Suppressor macrophage treated with lipopolysaccharide for 1 hour (primary cell): ENCODE results near the gene CCL24.
"Not testable (repeated sequence)": the region's sequence is repeated elsewhere in the genome, so short reads cannot be mapped to it uniquely, and the experiment has no call there.

Experiments
- DNase-seq, 3 donors: peaks; one replicate each; pipeline ENCODE4 v3.0.0-alpha.2; 2020 to 2022

Gene CCL24, protein sequence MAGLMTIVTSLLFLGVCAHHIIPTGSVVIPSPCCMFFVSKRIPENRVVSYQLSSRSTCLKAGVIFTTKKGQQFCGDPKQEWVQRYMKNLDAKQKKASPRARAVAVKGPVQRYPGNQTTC

DNA sequence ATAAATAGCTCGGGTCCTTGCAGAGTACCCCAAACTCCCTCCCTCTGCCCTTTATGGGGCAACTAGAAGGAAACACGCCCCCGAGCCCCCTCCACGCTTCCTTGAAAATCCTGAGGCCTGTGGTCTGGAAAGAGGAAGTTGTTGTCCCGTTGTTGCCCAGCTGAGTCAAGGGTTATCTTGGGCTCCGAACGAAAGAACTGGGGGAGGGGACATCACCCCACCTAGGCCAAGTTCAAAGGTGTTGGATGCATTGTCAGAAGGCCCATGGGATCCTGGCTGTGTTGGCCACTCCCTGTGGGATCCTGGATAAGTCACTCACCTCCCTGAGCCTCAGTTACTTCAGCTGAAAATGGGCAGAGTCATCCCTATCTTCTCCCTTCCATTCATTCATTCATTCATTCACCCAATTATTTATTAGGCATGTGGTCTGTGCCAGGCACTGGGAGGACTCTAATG, at the start of gene CCL24:
CCL24 (minus strand) TSS at position 26 of the 456 bp plus-strand sequence. CDS start 91 bp downstream, outside the sequence.
- DNase-seq = peak; percentile 78 to 79 (median 79)

- DNase-seq = peak; percentile 86 to 98 (median 96)
Observed at GRCh38 chr7:75861636-75862035, 48.0 kb upstream of the CCL24 start.

- peak in 1 of 3 donors; percentile 31 for DNase-seq
Observed at GRCh38 chr7:75858410-75858809, 44.8 kb upstream of the CCL24 start.

GRCh38 chr7:75856536-75856935, 42.9 kb upstream of the CCL24 start:
- DNase-seq = peak; percentile 85 to 97 (median 90)

DNA sequence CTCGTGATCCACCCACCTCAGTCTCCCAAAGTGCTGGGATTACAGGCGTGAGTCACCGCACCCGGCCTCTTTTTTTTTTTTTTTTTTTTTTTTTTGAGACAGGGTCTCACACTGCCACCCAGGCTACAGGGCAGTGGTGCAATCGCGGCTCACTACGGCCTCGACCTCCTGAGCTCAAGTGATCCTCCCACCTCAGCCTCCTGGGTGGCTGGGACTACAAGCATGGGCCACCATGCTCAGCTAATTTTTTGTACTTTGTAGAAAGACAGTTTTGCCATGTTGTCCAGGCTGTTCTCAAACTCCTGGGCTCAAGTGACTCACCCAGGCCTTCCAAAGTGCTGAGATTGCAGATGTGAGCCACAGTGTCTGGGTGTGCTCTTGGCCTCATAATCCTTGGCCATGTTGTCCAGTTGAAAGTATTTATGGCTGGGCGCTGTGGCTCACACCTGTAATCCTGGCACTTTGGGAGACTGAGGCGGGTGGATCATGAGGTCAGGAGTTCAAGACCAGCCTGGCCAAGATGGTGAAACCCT, 41.3 kb upstream of the CCL24 start:
- peak; percentile 46 to 61 (median 59) for DNase-seq

DNA sequence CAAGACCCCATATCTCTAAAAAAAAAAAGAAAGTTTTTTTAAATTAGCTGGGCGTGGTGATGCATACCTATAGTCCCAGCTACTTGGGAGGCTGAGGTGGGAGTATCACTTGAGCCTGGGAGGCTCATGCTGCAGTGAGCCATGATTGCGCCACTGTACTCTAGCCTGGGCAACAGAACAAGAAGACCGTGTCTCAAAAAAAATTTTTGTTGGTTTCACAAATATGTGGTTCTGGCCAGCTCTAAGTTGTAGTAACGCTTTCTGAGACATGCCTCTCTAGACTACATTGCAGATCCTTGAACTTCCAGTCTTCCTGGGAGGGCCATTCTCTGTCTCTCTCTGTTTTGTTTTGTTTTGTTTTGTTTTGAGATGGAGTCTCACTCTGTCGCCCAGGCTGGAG, 40.6 kb upstream of the CCL24 start:
- DNase-seq = peak; percentile 50 to 64 (median 54)

- peak; percentile 51 to 61 (median 59) for DNase-seq
Observed at GRCh38 chr7:75850235-75850634, 36.6 kb upstream of the CCL24 start.

- DNase-seq = no peak
Observed at GRCh38 chr7:75849573-75849972, 36.0 kb upstream of the CCL24 start.

DNA sequence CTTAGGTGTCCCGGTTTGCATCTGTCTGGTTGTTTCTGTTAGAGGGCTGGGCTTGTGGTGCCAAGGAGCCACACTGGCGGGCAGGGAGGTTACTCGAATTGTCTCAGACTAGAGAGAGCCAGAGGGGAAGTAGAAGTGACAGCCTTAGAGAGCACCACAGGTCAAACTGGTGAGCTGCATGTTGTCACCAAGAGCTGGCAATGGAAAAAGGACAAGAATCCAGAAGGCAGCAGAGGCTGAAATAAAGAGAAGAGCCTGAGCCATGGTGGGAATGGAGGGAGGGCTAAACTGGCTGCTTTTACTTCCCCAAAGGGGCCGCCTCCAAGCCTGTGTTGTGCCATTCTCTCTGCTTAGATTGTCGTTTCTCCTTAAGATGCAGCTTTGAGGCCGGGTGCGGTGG, 34.1 kb upstream of the CCL24 start:
- DNase-seq = peak; percentile 64 to 65 (median 65)

- DNase-seq = not testable (repeated sequence)
Observed at GRCh38 chr7:75845132-75845531, 31.5 kb upstream of the CCL24 start.

DNA sequence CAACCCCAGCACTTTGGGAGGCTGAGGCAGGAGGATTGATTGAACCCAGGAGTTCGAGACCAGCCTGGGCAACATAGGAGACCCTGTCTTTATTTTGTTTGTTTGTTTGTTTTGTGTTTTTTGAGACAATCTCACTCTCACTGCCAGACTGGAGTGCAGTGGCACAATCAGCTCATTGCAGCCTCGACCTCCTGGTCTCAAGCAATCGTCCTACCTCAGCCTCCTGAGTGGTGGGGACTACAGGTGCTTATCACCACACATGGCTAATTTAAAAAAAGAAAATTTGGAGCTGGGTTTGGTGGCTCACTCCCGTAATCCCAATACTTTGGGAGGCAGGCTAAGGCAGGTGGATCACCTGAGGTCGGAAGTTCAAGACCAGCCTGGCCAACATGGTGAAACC, 30.6 kb upstream of the CCL24 start:
- no peak for DNase-seq

DNA sequence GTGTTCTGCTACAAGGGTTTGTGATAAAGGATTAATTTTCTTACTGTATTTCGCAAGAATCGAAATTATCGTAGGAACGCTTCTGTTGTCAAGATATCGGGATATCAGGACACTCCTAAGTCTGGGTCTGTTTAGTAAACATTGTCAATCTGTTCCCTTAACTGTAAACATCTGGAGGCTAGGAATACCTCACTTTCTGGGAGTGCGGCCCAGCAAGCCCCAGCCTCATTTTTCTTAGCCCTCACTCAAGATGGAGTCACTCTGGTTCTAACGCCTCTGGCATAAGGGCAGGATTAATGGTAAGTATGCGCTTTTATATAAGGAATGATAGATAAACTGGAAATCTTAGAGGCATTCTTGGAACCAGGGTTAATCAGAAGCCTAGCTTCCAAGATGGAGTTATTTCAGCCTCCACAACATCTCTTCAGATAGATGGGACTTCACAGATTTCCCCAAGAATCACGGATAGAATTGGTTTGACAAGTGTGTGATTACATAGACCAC, 30.1 kb upstream of the CCL24 start:
- DNase-seq = no peak

GRCh38 chr7:75842836-75843446, 29.3 kb upstream of the CCL24 start:
- peak; percentile 92 to 99 (median 98) for DNase-seq

DNA sequence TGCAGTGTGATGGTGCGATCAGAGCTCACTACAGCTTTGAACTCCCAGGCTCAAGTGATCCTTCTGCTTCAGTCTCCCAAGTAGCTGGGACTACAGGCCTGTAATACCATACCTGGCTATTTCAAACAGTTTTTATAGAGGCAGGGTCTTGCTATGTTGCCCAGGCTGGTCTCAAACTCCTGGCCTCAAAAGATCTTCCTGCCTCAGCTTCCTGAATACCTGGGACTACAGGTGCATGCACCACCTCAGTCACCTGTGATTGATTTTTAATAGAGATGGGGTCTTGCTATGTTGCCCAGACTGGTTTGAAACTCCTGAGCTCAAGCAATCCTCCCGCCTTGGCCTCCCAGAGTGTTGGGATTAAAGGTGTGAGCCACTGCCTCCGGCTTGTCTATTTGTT, 26.4 kb upstream of the CCL24 start:
- no peak for DNase-seq

DNA sequence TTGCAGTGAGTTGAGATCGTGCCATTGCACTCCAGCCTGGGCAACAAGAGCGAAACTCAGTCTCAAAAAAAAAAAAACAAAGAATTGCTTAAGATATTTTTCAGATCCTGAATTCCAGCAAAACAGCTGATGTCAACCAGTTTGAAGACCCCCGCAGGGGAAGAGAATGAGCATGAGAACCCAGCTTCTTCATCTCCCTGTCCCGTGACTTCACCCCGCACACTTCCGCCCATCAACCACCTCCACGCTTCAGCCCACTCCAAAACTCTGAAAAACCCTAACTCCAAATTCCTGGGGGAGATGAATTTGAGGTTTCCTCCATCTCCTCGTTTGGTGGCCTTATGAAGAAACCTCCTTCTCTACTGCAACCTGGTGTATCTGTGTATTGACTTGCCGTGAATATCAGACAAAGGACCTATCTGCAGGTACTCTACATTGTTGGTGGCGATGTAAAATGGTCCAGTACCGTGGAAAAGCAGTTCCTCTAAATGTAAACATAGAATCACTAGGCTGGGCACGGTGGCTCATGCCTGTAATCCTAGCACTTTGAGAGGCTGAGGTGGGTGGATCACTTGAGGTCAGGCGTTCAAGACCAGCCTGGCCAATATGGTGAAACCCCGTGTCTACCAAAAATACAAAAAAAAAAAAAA, 24.8 kb upstream of the CCL24 start:
- DNase-seq = not testable (repeated sequence)

GRCh38 chr7:75836798-75837197, 23.2 kb upstream of the CCL24 start:
- DNase-seq = no peak

DNA sequence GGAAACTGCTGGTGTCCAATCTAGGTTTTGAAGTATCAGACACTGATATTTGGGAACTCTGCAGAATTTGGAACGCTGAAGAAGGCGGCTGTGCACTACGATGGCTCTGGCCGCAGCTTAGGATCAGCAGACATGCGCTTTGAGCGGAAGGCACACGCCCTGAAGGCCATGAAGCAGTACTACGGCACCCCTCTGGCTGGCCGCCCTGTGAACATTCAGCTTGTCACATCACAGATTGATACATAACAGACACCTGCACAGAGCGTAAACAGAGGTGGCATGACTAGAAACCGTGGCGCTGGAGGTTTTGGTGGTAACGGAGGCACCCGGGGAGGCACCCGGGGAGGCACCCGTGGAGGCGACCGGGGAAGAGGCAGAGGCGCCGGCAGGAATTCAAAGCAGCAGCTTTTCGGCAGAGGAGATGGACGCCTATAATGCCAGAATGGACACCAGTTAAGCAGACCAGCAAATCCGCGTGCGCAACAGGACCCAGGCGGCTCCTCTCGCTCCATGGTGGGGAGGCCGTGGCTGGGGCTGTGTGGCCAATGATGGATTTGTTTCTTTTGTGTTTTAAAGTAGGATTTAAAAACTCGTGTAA, 22.2 kb upstream of the CCL24 start:
- DNase-seq = no peak

GRCh38 chr7:75833662-75834061, 20.1 kb upstream of the CCL24 start:
- DNase-seq = peak in 1 of 3 donors; percentile 15

GRCh38 chr7:75830978-75831377, 17.4 kb upstream of the CCL24 start:
- DNase-seq = no peak

GRCh38 chr7:75829656-75830055, 16.1 kb upstream of the CCL24 start:
- peak in 1 of 3 donors; percentile 30 for DNase-seq

- no peak for DNase-seq
Observed at GRCh38 chr7:75823198-75823910, 9.7 kb upstream of the CCL24 start.

DNA sequence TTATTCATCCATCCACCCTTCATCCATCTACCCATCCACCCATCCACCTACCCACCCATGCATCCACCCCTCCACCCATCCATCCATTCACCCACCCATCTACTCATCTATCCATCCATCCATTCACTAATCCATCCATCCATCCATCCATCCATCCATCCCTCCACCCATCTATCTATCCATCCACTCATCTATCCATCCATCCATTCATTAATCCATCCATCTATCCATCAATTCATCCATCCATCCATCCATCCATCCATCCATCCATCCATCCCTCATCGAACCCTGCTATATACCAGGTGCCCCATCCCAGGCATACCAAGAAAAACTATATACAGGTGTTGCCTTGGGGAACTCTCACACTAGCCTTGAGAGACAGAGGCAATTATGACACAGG, 7.1 kb upstream of the CCL24 start:
- no peak for DNase-seq

DNA sequence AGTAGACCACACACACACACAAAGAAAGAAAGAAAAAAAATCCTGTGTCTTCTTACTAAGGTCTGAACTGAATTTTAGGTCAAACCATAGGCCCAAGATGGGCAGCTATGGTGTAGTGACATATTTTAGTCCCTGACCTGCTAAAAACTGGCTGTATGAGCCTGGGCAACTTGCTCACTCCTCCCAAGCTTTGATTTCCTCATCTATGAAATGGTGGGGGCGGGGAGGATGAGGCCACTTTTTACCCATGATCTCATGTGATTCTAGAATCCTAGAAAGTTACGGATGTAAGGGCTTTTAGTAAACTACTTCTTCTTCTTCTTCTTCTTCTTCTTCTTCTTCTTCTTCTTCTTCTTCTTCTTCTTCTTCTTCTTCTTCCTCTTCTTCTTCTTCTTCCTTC, 6.1 kb upstream of the CCL24 start:
- DNase-seq = peak; percentile 88 to 94 (median 91)
